Sigmoid colon (tissue), 7 donors: ENCODE data around the gene SLC10A3. TPM values are rescaled to one million over a fixed set of nuclear protein-coding genes. Genes with fewer than 3 reads are reported as not detected.

Source experiments
- DNase-seq: peaks from one replicate; pipeline ENCODE4 v3.0.0-alpha.2; 2019
- H3K27ac ChIP-seq, 4 donors: fragments of 200-600 bp; sonication (generic); one replicate each; pipeline ENCODE4 v1.5.1; 2016 to 2019; ENCODE audit warnings: mild to moderate bottlenecking in 1 of 4
- H3K27me3 ChIP-seq, 3 donors: fragments of 200-600 bp; sonication (generic); one replicate each; pipeline ENCODE4 v1.5.1; 2019; ENCODE audit warnings: mild to moderate bottlenecking in 1 of 3
- H3K36me3 ChIP-seq, 4 donors: fragments of 200-600 bp; sonication (generic); one replicate each; pipeline ENCODE4 v1.5.1; 2016 to 2019
- H3K4me1 ChIP-seq, 4 donors: fragments of 200-600 bp; sonication (generic); one replicate each; pipeline ENCODE4 v1.5.1; 2017 to 2019
- H3K4me3 ChIP-seq, 4 donors: fragments of 200-600 bp; sonication (generic); one replicate each; pipeline ENCODE4 v1.5.1; 2017 to 2019; ENCODE audit warnings: mild to moderate bottlenecking in 2 of 4, moderate library complexity in 1 of 4
- H3K9me3 ChIP-seq, 4 donors: fragments of 200-600 bp in 3 of 4; sonication (generic) in 3 of 4; one replicate each; pipeline versions ENCODE4 v1.5.1 to v1.6.1; 2013 to 2019
- EP300 ChIP-seq, 4 donors: sonication (generic); formaldehyde crosslinking; IDR thresholded peaks; one replicate each; pipeline ENCODE4 v1.6.1; 2017; ENCODE audit warnings: antibody characterized with exemption in 4 of 4
- POLR2A ChIP-seq, 2 donors: fragments of 450-650 bp; IDR thresholded peaks; one replicate each; pipeline ENCODE4 v1.6.1; 2016; ENCODE audit warnings: antibody characterized with exemption in 2 of 2, mild to moderate bottlenecking in 2 of 2, moderate library complexity in 2 of 2
- POLR2AphosphoS5 ChIP-seq, 4 donors: sonication (generic); formaldehyde crosslinking; IDR thresholded peaks; one replicate each; pipeline ENCODE4 v1.6.1; 2017; ENCODE audit warnings: antibody characterized with exemption in 4 of 4
- WGBS, 2 donors: extraction: QIAGEN DNeasy Blood & Tissue Kit; methylation state at CpG; one replicate each; pipeline ENCODE4 v1.1.7; 2013; 5-methylcytosine and 5-hydroxymethylcytosine counted together
- intact Hi-C: fragments of 100-400 bp; cut with DNase I; formaldehyde crosslinking; loops from one replicate; pipeline ENCODE4 v1.15.1; 2023
- polyA plus RNA-seq, 3 donors: library from polyadenylated mRNA; stranded (reverse); fragments of 200-250 nt; gene quantifications; one replicate each; pipeline ENCODE4 v1.2.3, GENCODE V29; 2013
- total RNA-seq, 4 donors: library from RNA; depleted of rRNA; stranded (reverse); fragments of >200 nt; gene quantifications; one replicate each; pipeline ENCODE4 v1.1.0, GENCODE V29; 2016
- TF ChIP-seq, protein P1 (sequence below), 4 experiments: fragments of 450-650 bp in 3 of 4; fragments of 200-600 bp in 1 of 4; IDR thresholded peaks; one replicate each; pipeline ENCODE4 v1.5.1; 2016 to 2019; ENCODE audit warnings: antibody characterized with exemption in 4 of 4, mild to moderate bottlenecking in 3 of 4, moderate library complexity in 2 of 4
- donor health status: healthy with polysubstance abuse.
- donor health status: Bipolar disorder and iron deficiency.
- donor health status: healthy.

The SLC10A3 gene
- total and polyA plus RNA-seq, 7 donors = 12.9 to 28.8 (median 18.6) TPM

DNA sequence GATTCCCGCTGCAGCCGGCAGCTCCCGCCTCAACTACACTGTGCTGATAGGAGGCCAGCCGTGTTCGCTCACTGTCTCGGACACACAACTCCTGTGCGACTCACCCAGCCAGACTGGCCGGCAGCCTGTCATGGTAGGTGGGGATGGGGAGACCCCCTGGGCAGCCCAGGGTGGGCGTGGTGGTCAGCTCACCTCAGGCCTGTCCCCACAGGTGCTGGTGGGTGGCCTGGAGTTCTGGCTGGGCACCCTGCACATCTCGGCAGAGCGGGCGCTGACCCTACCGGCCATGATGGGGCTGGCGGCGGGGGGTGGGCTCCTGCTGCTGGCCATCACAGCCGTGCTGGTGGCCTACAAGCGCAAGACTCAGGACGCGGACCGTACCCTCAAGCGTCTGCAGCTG is 22.9 kb downstream of the SLC10A3 start:
- Histone ChIP-seq H3K36me3 (peaks cover 0 to 40% (median 14%) of the 10 kb centered on the region in 4 donors), H3K27me3 (no peaks in the 10 kb centered on the region), H3K9me3 (no peaks in the 10 kb centered on the region), H3K27ac (no peak overlapping the region), H3K4me1 (no peaks in the 10 kb centered on the region), H3K4me3 (no peak overlapping the region)
- 96 to 98% methylated on average over 21 of the region's 21 CpGs for WGBS, 2 donors
- DNase-seq = no peak
- no peak for TF ChIP-seq POLR2AphosphoS5 (IDR thresholded peaks at IDR 0.05)
- no peak for TF ChIP-seq POLR2A (IDR thresholded peaks at IDR 0.05)
- TF ChIP-seq EP300 (IDR thresholded peaks at IDR 0.05) = no peak
- TF ChIP-seq, protein P1, sequence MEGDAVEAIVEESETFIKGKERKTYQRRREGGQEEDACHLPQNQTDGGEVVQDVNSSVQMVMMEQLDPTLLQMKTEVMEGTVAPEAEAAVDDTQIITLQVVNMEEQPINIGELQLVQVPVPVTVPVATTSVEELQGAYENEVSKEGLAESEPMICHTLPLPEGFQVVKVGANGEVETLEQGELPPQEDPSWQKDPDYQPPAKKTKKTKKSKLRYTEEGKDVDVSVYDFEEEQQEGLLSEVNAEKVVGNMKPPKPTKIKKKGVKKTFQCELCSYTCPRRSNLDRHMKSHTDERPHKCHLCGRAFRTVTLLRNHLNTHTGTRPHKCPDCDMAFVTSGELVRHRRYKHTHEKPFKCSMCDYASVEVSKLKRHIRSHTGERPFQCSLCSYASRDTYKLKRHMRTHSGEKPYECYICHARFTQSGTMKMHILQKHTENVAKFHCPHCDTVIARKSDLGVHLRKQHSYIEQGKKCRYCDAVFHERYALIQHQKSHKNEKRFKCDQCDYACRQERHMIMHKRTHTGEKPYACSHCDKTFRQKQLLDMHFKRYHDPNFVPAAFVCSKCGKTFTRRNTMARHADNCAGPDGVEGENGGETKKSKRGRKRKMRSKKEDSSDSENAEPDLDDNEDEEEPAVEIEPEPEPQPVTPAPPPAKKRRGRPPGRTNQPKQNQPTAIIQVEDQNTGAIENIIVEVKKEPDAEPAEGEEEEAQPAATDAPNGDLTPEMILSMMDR (IDR thresholded peaks at IDR 0.05) = no peak
- intact Hi-C loops = no loop called here

DNA sequence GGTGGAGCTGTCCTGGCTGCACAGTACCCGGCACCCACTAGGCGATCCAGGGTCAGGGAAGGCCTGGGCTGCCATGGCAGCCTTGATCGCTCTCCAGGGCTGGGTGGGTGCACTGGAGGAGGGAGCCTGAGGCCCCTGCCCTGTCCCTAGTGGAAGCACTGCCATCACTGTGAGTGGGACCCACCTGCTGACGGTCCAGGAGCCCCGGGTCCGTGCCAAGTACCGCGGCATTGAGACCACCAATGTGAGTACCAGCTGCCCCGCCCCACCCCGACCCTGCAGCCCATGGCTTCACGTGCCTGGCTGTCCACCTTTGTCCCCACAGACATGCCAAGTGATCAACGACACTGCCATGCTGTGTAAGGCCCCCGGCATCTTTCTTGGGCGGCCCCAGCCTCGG is 23.5 kb downstream of the SLC10A3 start:
- WGBS, 2 donors = 94 to 96% methylated on average over 15 of the region's 15 CpGs
- H3K36me3 ChIP-seq = peaks cover 0 to 45% (median 14%) of the 10 kb centered on the region in 4 donors
- TF ChIP-seq EP300 (IDR thresholded peaks at IDR 0.05) = no peak
- no peak for TF ChIP-seq POLR2A (IDR thresholded peaks at IDR 0.05)
- TF ChIP-seq, protein P1 (IDR thresholded peaks at IDR 0.05) = no peak

DNA sequence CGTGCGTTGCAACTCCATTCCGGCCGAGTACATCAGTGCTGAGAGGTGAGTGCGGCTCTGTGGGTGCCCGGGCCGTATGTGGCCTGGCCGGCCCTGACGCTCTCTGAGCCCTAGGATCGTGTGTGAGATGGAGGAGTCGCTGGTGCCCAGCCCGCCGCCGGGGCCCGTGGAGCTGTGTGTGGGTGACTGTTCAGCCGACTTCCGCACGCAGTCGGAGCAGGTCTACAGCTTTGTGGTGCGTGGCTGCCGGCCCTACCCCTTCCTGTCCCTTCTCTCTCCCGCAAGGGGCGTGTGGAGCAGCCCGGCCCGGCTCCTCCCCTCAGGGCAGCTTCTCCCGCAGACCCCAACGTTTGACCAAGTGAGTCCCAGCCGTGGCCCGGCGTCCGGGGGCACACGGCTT is 24.4 kb downstream of the SLC10A3 start:
- no peaks in the 10 kb centered on the region for H3K9me3 ChIP-seq
- H3K4me1 ChIP-seq = no peaks in the 10 kb centered on the region
- no peak for TF ChIP-seq POLR2A (IDR thresholded peaks at IDR 0.05)
- TF ChIP-seq POLR2AphosphoS5 (IDR thresholded peaks at IDR 0.05) = no peak
- TF ChIP-seq EP300 (IDR thresholded peaks at IDR 0.05) = no peak
- TF ChIP-seq, protein P1 (IDR thresholded peaks at IDR 0.05) = no peak
- H3K4me3 ChIP-seq = no peak overlapping the region
- intact Hi-C loops = no loop called here
- no peak for DNase-seq
- WGBS, 2 donors = 96% methylated on average over 32 of the region's 32 CpGs
- H3K27me3 ChIP-seq = no peaks in the 10 kb centered on the region
- H3K27ac ChIP-seq = no peak overlapping the region
- peaks cover 0 to 42% (median 13%) of the 10 kb centered on the region in 4 donors for H3K36me3 ChIP-seq

More for the DNA sequence above, 23.5 kb downstream of the SLC10A3 start:
- no peaks in the 10 kb centered on the region for H3K27me3 ChIP-seq
- no peak overlapping the region for H3K27ac ChIP-seq
- intact Hi-C loops = no loop called here
- no peaks in the 10 kb centered on the region for H3K9me3 ChIP-seq
- H3K4me3 ChIP-seq = no peak overlapping the region
- no peaks in the 10 kb centered on the region for H3K4me1 ChIP-seq
- no peak for DNase-seq

DNA sequence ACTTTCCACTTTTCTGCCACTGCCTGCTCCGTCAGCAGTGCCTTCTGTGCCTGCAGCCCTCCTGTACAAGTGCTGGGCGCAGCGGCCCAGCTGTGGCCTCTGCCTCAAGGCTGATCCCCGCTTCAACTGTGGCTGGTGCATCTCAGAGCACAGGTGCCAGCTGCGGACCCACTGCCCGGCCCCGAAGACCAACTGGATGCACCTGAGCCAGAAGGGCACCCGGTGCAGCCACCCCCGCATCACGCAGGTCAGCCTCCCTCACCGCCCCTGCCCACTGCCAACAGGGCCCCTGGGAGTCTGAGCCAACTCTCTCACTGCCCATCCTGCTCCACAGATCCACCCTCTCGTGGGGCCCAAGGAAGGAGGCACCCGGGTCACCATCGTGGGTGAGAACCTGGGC is 24.8 kb downstream of the SLC10A3 start:
- no peak for TF ChIP-seq POLR2AphosphoS5 (IDR thresholded peaks at IDR 0.05)
- TF ChIP-seq, protein P1 (IDR thresholded peaks at IDR 0.05) = no peak
- TF ChIP-seq POLR2A (IDR thresholded peaks at IDR 0.05) = no peak
- intact Hi-C loops = no loop called here
- Histone ChIP-seq H3K36me3 (peaks cover 0 to 40% (median 12%) of the 10 kb centered on the region in 4 donors), H3K27me3 (no peaks in the 10 kb centered on the region), H3K4me3 (no peak overlapping the region), H3K9me3 (no peaks in the 10 kb centered on the region), H3K27ac (no peak overlapping the region), H3K4me1 (no peaks in the 10 kb centered on the region)
- no peak for DNase-seq
- 94 to 95% methylated on average over 14 of the region's 14 CpGs for WGBS, 2 donors

DNA sequence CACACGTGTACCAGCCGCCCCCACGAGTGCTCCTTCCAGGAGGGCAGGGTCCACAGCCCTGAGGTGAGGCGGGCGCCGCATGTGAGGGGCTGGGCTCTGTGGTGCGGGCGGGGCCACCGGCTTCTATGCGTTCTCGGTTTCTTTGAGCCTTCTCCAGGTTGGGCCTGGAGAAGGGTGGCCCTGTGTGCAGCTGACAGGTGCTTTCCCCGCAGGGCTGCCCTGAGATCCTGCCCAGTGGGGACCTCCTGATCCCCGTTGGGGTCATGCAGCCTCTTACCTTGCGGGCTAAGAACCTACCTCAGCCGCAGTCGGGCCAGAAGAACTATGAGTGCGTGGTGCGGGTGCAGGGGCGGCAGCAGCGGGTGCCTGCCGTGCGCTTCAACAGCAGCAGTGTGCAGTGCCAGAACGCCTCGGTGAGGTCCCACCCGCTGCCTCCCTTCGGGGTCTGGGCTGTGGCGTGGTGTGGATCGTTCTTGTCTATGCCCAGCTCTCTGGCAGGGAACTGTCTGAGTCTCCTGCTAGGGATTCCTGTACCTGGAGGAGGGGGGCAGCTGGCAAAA is 25.5 kb downstream of the SLC10A3 start:
- peaks cover 0 to 35% (median 12%) of the 10 kb centered on the region in 4 donors for H3K36me3 ChIP-seq
- WGBS, 2 donors = 93 to 94% methylated on average over 28 of the region's 28 CpGs
- H3K4me1 ChIP-seq = peaks cover 0 to 3% (median under 1%) of the 10 kb centered on the region in 4 donors
- no peak overlapping the region for H3K4me3 ChIP-seq
- TF ChIP-seq POLR2AphosphoS5 (IDR thresholded peaks at IDR 0.05) = no peak
- TF ChIP-seq, protein P1 (IDR thresholded peaks at IDR 0.05) = no peak
- no peak for TF ChIP-seq POLR2A (IDR thresholded peaks at IDR 0.05)
- TF ChIP-seq EP300 (IDR thresholded peaks at IDR 0.05) = no peak
- H3K9me3 ChIP-seq = no peaks in the 10 kb centered on the region
- intact Hi-C loops = no loop called here
- no peak overlapping the region for H3K27ac ChIP-seq
- no peak for DNase-seq
- H3K27me3 ChIP-seq = no peaks in the 10 kb centered on the region
